RPMI8226 (cell line): Measurements from ENCODE around the gene KIAA0825.
"Not testable (repeated sequence)": the region's sequence is repeated elsewhere in the genome, so short reads cannot be mapped to it uniquely, and the experiment has no call there.

Source experiments
- DNase-seq: peaks from one replicate; pipeline ENCODE4 v3.0.0-alpha.2; 2015

The KIAA0825 gene

DNA sequence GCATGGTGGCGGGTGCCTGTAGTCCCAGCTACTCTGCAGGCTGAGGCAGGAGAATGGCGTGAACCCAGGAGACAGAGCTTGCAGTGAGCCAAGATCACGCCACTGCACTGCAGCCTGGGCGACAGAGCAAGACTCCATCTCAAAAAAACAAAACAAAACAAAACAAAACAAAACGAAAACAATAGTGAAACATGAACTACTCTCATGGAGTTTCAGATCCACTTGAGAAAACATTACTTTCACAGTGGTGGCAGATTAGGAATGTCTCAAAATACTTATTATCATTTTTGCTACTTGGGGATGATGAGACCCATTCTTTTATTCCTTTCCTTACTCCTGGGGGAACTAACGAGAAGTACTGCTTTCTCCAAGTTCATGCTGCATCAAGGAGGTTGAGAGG lies 448.2 kb downstream of the KIAA0825 start:
- DNase-seq = not testable (repeated sequence)

- no peak for DNase-seq
Measured at GRCh38 chr5:94168151-94168550, 450.3 kb downstream of the KIAA0825 start.

DNA sequence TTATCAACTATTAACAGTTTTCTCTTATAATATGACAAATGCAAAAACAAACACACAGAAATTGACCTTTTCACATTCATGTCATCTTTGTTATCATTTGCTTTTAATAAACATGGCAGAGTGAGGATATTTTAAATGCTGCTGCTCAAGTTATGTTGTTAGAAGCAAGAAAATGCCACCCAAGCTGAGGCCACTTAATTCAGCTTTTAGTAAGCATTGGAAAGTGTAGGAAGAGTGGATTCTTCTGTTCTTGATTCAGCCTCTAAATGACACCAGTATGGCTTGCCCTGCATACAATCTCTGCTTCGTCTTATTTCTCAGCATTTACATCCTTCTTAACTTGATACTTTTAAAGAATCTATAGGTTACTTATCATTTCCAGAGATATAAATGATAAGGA lies 456.6 kb downstream of the KIAA0825 start:
- no peak for DNase-seq

GRCh38 chr5:94159144-94159543 lies 459.3 kb downstream of the KIAA0825 start:
- DNase-seq = no peak

DNA sequence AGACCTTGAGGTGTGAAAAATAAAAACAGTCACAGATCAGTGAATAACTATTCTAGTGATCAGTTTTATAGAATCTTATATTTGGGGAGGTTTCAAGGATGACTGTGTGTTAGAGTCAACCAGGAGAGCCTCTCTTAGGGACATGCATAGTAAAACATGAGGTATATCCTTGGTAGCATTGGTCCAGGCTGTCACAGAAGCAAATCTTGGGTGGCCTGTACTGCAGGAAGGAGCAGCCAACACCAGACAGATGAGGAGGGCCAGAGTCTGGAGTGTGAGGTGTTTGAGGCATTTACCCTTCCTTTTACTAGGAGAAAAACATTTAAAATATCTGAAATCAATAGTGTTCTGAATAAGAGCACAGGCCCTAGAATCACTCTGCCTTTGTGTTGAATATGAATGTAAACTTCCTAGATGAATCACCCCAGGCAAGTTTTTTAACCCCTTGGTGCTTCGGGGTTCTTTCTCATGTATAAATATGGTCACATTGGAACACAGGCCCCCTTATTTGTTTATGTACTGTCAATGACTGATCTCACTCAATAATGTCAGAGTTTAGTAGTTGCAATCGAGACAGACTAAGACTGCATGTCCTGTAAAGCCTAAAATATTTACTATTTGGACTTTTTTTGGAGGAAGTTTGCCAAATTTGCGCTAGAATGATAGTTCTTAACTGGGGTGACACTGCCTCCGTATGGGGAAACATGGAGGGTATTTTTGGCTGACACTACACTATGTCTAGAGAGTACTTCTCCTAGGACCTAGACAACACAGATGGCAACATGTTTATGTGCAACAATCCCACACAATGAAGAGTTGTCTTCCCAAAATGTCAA lies 460.5 kb downstream of the KIAA0825 start:
- DNase-seq = no peak

DNA sequence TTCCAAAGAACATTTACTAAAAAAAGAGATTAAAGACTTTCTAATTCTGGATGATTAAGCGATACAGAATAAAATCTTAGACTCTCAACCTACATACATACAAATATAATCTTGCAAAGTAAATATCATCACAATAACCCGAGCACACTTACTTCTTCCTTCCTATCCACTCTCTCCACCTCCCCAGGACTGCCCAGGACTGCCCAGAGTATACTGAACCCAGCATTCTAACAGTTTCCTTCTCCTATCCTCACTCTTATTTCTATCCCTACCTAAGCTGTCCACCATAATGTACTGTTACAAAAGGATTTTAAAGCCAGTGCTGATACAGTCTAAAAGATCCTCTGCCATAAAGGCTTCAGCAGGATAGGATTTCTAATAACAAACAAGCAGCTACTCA lies 463.7 kb downstream of the KIAA0825 start:
- DNase-seq = no peak

GRCh38 chr5:94153736-94154450 lies 464.5 kb downstream of the KIAA0825 start:
- no peak for DNase-seq

GRCh38 chr5:94143621-94144020 lies 474.8 kb downstream of the KIAA0825 start:
- not testable (repeated sequence) for DNase-seq

DNA sequence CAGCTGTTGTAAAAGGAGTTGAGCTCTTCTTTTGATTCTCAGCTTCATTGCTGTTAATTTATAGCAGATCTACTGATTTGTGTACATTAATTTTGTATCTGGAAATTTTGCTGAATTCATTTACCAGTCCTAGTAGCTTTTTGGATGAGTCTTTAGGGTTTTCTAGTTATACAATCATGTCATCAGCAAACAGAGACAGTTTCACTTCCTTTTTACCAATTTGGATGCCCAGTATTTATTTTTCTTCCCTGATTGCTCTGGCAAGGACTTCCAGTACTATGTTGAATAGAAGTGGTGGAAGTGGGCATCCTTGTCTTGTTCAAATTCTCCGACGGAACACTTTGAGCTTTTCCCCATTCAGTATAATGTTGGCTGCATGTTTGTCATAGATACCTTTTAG lies 478.1 kb downstream of the KIAA0825 start:
- no peak for DNase-seq

DNA sequence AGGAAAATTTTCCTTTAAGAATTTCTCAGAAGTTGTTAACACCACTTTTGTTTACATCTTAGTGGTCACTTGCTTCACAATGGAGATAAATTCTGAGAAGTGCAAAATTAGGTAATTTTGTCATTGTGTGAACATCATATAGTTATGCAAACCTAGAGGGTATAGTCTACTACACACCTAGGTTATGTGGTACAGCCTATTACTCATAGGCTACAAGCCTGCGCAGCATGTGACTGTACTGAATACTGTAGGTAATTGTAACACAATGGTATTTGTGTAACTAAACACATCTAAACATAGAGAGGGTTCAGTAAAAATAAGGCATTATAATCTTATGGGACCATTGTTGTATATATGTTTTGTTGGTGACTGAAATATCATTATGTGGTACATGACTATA lies 488.3 kb downstream of the KIAA0825 start:
- DNase-seq = no peak

DNA sequence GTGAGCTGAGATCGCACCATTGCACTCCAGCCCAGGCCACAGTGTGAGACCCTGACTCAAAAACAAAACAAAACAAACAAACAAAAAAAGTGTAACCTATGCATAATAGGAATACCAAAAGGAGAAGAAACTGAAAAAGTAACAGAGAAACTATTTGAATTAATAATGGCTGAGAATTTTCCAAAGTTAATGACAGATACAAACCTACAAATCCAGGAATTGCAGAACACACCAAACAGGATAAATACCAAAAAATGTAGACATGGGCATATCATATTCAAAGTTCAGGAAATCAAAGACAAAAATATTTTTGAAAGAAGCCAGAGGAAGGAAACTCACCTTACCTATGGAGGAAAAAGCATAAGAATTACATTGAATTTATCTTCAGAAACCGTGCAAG lies 493.3 kb downstream of the KIAA0825 start:
- DNase-seq = no peak

- not testable (repeated sequence) for DNase-seq
Measured at GRCh38 chr5:94116317-94116716, 502.1 kb downstream of the KIAA0825 start.

GRCh38 chr5:94113087-94113486 lies 505.3 kb downstream of the KIAA0825 start:
- DNase-seq = no peak

DNA sequence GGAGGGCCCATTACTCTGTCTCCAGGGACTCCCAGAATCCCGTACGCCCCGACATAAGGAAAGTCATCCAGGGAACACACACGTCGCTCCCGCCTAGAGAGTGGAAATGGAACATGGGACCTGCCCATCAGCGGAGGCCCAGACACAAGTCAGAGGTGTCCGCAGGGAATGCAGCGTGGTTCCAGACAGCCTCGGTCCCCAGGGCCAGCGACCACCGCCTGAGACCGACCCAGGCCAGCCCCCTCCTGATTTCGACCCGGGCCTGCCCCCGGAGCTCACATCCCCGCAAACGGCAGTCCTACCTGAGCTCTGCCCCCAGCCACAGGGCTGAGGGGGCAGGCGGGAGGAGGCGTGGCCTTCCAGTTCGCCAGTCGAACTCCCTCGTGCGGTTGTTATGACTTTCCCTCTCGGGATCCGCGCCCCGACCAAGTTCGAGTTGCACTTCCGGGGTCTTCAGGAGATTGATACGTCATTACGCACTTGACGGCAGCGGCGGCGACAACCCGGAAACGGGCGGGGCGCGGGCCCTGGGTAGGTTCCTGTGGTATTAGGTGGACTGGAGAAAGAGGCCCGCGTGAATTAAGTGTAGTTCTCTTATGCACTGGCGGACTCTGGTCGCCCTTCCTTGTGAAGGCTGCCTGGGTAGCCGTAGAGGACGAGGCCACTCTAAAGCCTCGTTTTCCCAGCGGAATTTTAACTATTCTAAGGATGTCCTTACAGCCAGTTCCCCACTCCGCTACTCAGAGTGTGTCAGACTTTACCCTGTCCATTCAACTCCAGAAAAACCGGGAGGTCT lies 507.0 kb downstream of the KIAA0825 start:
- DNase-seq = peak; percentile 96

- DNase-seq = no peak
Measured at GRCh38 chr5:94103514-94104245, 514.7 kb downstream of the KIAA0825 start.
